Measurements from ENCODE around the gene NDUFB8. TPM values are rescaled to one million over a fixed set of nuclear protein-coding genes. Genes with fewer than 3 reads are reported as not detected.
"Not testable (repeated sequence)": the region's sequence is repeated elsewhere in the genome, so short reads cannot be mapped to it uniquely, and the experiment has no call there.

Gene NDUFB8
- 100 to 1,000 TPM; 264 to 637 (median 412) TPM for total RNA-seq
- polyA plus RNA-seq = 1,000 to 10,000 TPM in 1 of 2 donors, 100 to 1,000 TPM in 1; 623 to 1,192 TPM
- long read RNA-seq, donor 1, transcript NDUFB8-203 (5 exons, 713 nt) = minor isoform, 6 of 278 reads
- long read RNA-seq, donor 1, transcript NDUFB8-205 (4 exons, 829 nt) = minor isoform, 7 of 278 reads
- long read RNA-seq, donor 1, transcript NDUFB8-201 (5 exons, 671 nt) = major isoform, 236 of 278 reads
- long read RNA-seq, donor 1, partial matches to known transcripts = 17 of 278 reads
- long read RNA-seq, donor 1, other reads (novel, unspliced or antisense) = 5 of 278 reads
- long read RNA-seq, donor 2, transcript NDUFB8-203 (5 exons, 713 nt) = minor isoform, 8 of 193 reads
- long read RNA-seq, donor 2, transcript NDUFB8-201 (5 exons, 671 nt) = major isoform, 131 of 193 reads
- long read RNA-seq, donor 2, transcript NDUFB8-205 (4 exons, 829 nt) = minor isoform, 19 of 193 reads
- long read RNA-seq, donor 2, partial matches to known transcripts = 17 of 193 reads
- long read RNA-seq, donor 2, other reads (novel, unspliced or antisense) = 15 of 193 reads
- long read RNA-seq, donor 3, transcript NDUFB8-201 (5 exons, 671 nt) = major isoform, 109 of 170 reads
- long read RNA-seq, donor 3, transcript NDUFB8-205 (4 exons, 829 nt) = minor isoform, 11 of 170 reads
- long read RNA-seq, donor 3, partial matches to known transcripts = 7 of 170 reads
- long read RNA-seq, donor 3, other reads (novel, unspliced or antisense) = 37 of 170 reads

- DNase-seq (peak; percentile 91 to 94 (median 94)), ATAC-seq (peak; percentile 93 to 95 (median 94))
- intact Hi-C loops (cut with DNase I) = no loop called here
- H3K4me1 ChIP-seq = peaks cover 0 to 32% (median 20%) of the 10 kb centered on the region in 12 donors
- no peaks in the 10 kb centered on the region for H3K27me3 ChIP-seq
- no peaks in the 10 kb centered on the region for H3K9me3 ChIP-seq
- TF ChIP-seq, protein P1, sequence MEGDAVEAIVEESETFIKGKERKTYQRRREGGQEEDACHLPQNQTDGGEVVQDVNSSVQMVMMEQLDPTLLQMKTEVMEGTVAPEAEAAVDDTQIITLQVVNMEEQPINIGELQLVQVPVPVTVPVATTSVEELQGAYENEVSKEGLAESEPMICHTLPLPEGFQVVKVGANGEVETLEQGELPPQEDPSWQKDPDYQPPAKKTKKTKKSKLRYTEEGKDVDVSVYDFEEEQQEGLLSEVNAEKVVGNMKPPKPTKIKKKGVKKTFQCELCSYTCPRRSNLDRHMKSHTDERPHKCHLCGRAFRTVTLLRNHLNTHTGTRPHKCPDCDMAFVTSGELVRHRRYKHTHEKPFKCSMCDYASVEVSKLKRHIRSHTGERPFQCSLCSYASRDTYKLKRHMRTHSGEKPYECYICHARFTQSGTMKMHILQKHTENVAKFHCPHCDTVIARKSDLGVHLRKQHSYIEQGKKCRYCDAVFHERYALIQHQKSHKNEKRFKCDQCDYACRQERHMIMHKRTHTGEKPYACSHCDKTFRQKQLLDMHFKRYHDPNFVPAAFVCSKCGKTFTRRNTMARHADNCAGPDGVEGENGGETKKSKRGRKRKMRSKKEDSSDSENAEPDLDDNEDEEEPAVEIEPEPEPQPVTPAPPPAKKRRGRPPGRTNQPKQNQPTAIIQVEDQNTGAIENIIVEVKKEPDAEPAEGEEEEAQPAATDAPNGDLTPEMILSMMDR (IDR thresholded peaks at IDR 0.05) = no peak
- peak in 1 of 2 donors; percentile 48 for TF ChIP-seq POLR2A (IDR thresholded peaks at IDR 0.05)
- H3K4me3 ChIP-seq = peak within 1 kb of the TSS; percentile 66 to 97 (median 92)
- H3K27ac ChIP-seq = peak within 1 kb of the TSS; percentile 66 to 95 (median 90)
- H3K36me3 ChIP-seq = peaks cover 0 to 38% (median 32%) of the 10 kb centered on the region in 9 donors
- 1 to 2% (median 1%) methylated on average over 32 to 43 of the region's 43 CpGs for WGBS, 4 donors
Measured at GRCh38 chr10:100529475-100530298, at the start of gene NDUFB8. NDUFB8 (minus strand) TSS chr10:100529871; CDS start chr10:100529851, 20 bp downstream.

DNA sequence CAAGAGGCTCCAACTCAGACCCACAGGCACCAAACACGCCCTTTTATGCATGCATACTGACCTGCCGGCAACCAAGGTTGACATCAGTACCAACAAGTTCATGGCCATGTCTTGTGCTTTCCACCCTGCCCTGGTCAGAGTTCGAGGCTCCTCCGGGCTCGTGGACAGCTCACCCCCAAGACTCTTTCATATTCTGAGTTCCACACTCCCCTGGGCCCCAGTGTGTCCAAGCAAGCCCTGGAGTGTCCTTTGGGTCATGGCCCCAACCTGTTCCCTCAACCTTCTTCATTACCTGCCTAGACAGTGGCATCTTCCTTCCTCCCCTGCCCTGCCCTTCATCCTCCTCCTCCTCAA lies 46.6 kb upstream of the NDUFB8 start:
- WGBS, 4 donors = 78 to 81% (median 79%) methylated on average over 5 of the region's 5 CpGs
- DNase-seq = no peak
- intact Hi-C loops (cut with DNase I) = no loop called here

DNA sequence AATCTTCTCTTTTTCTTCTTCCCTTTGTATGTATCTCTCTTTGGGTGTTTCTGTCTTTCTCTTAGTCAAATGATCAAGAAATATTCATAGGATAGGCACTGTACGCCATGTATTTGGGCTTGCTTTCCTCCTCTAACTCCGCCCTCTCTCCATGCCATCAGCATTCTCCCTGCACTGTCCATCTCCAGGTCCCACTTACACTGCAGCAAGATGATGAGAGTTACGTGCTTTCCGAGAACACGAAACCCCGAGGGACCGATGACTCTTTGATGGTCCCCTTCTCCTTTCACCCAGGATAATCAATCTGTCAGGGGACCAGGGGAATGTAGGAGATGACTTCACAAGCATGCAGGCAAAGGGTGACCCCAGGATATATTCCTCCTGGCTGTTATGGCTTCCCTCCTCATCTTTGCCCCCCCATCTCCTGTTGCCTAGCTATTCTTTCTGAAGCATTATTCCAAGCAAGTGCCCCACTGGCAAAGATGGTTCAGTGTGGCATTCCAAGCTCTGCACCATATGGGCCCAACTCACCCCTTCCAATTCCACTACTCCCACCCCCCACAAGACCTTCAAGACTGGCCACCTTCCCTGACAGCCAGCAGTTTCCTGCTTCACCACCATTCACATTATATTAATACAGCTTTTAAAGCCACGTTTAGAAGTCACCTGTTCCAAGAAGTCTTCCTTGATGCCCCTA lies 46.1 kb upstream of the NDUFB8 start:
- intact Hi-C loops (cut with DNase I) = no loop called here
- H3K27ac ChIP-seq = no peak overlapping the region
- no peak for DNase-seq
- no peaks in the 10 kb centered on the region for H3K36me3 ChIP-seq
- WGBS, 4 donors = 78 to 83% (median 79%) methylated on average over 8 of the region's 8 CpGs
- ATAC-seq = no peak
- H3K9me3 ChIP-seq = no peaks in the 10 kb centered on the region
- TF ChIP-seq, protein P1 (IDR thresholded peaks at IDR 0.05) = no peak
- TF ChIP-seq POLR2A (IDR thresholded peaks at IDR 0.05) = no peak
- H3K4me1 ChIP-seq = no peaks in the 10 kb centered on the region
- H3K4me3 ChIP-seq = no peak overlapping the region
- H3K27me3 ChIP-seq = peaks cover 0 to 36% (median 9%) of the 10 kb centered on the region in 9 donors

More for the DNA sequence above, 46.6 kb upstream of the NDUFB8 start:
- no peaks in the 10 kb centered on the region for H3K9me3 ChIP-seq
- no peak for TF ChIP-seq POLR2A (IDR thresholded peaks at IDR 0.05)
- TF ChIP-seq, protein P1 (IDR thresholded peaks at IDR 0.05) = no peak
- peaks cover 0 to 31% (median 9%) of the 10 kb centered on the region in 9 donors for H3K27me3 ChIP-seq
- no peak overlapping the region for H3K4me3 ChIP-seq
- no peak overlapping the region for H3K27ac ChIP-seq
- no peaks in the 10 kb centered on the region for H3K36me3 ChIP-seq
- no peak for ATAC-seq
- no peaks in the 10 kb centered on the region for H3K4me1 ChIP-seq

DNA sequence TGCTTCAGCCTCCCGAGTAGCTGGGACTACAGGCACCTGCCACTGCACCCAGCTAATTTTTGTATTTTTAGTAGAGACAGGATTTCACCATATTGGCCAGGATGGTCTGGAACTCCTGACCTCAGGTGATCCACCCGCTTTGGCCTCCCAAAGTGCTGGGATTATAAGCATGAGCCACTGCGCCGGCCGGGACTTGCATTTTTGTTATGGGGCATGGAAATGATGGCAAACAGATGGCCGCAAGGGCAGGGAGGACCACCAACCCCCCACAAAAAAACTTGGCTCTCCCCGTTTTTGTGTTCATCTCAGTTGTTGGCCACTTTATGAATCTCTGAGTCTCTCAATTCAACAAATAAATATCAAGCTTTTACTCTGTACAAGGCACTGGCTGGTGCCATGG lies 45.5 kb upstream of the NDUFB8 start:
- DNase-seq; H3K27ac ChIP-seq; H3K9me3 ChIP-seq; H3K36me3 ChIP-seq; intact Hi-C loops (cut with DNase I); ATAC-seq; H3K4me1 ChIP-seq; H3K4me3 ChIP-seq: not testable (repeated sequence)
- H3K27me3 ChIP-seq = peaks cover 0 to 41% (median 11%) of the 10 kb centered on the region in 9 donors
- WGBS, 4 donors = 81 to 86% (median 83%) methylated on average over 7 of the region's 7 CpGs
